Stimulated activated naive B cell treated with anti-CD40 and anti-IgM and Interleukin-4, amounts not matched to agents 10 μg/mL and 1 μg/mL and 100 μg/mL, for 72 hours (primary cell): ENCODE data around the gene CDC6.

Source experiments
- ATAC-seq, 2 donors: fragments of 150-1000 bp; cut with Tn5 transposase; replicated peaks; 2 replicates each; pipeline ENCODE4 v1.10.0; 2021; ENCODE audit warnings: moderate library complexity in 1 of 2
- DNase-seq: peaks from one replicate; pipeline ENCODE4 v3.0.0; 2021
- H3K27ac Mint-ChIP-seq: one replicate; pipeline ENCODE4 v1.8.0; 2022; ENCODE audit warnings: mild to moderate bottlenecking, mixed read lengths
- H3K27me3 Mint-ChIP-seq, 2 donors: one replicate each; pipeline ENCODE4 v1.8.0; 2022; ENCODE audit warnings: mixed read lengths in 2 of 2
- H3K36me3 Mint-ChIP-seq, 2 donors: one replicate each; pipeline ENCODE4 v1.8.0; 2022; ENCODE audit warnings: mixed read lengths in 2 of 2, mild to moderate bottlenecking in 1 of 2
- H3K4me1 Mint-ChIP-seq, 2 donors: one replicate each; pipeline ENCODE4 v1.8.0; 2022; ENCODE audit warnings: mixed read lengths in 2 of 2, mild to moderate bottlenecking in 1 of 2
- H3K4me3 Mint-ChIP-seq, 2 donors: one replicate each; pipeline ENCODE4 v1.8.0; 2022; ENCODE audit warnings: mild to moderate bottlenecking in 2 of 2, mixed read lengths in 2 of 2, moderate library complexity in 1 of 2
- H3K9me3 Mint-ChIP-seq, 2 donors: one replicate each; pipeline ENCODE4 v1.8.0; 2022; ENCODE audit warnings: mixed read lengths in 2 of 2, mild to moderate bottlenecking in 1 of 2

CDC6 gene

GRCh38 chr17:40320756-40321523 lies 33.3 kb downstream of the CDC6 start:
- H3K36me3 Mint-ChIP-seq: peaks cover 0 to 16% of the 10 kb centered on the region in 2 donors
- ATAC-seq: no peak
- no peak for DNase-seq
- peaks cover 73 to 89% of the 10 kb centered on the region in 2 donors for H3K4me1 Mint-ChIP-seq
- H3K27me3 Mint-ChIP-seq: no peaks in the 10 kb centered on the region
- H3K4me3 Mint-ChIP-seq: peak overlapping the region; percentile 85 to 90
- H3K27ac Mint-ChIP-seq: peak overlapping the region; percentile 100
- H3K9me3 Mint-ChIP-seq: no peaks in the 10 kb centered on the region

DNA sequence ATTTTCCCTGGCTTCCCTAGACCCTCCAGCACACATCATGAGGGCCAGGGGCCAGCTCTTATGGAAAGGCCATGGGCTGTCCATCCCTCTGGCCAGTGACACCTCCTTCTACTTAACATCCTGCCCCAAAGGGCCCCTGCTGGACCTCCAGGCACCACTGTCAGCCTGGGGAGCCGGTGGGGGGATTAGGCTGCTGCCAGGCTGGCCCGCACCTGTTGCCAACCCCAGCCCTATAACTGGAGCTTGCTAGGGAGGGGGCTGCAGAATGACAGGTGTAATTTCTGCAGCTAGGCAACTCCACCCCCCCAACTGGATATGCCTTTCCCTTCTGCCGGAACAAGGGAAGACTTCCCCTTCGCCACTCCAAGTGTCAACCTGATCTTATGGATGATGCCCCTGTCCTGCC lies 33.8 kb downstream of the CDC6 start:
- H3K9me3 Mint-ChIP-seq: no peaks in the 10 kb centered on the region
- H3K27me3 Mint-ChIP-seq: no peaks in the 10 kb centered on the region
- DNase-seq: no peak
- H3K4me1 Mint-ChIP-seq: peaks cover 73 to 95% of the 10 kb centered on the region in 2 donors
- ATAC-seq: no peak
- H3K36me3 Mint-ChIP-seq: peaks cover 1 to 16% of the 10 kb centered on the region in 2 donors
- H3K27ac Mint-ChIP-seq: peak overlapping the region; percentile 100
- peak overlapping the region; percentile 85 to 90 for H3K4me3 Mint-ChIP-seq

GRCh38 chr17:40321961-40322357 lies 34.3 kb downstream of the CDC6 start:
- Mint-ChIP-seq H3K4me1 (peaks cover 77 to 98% of the 10 kb centered on the region in 2 donors), H3K27me3 (no peaks in the 10 kb centered on the region), H3K27ac (peak overlapping the region; percentile 100), H3K36me3 (peaks cover 1 to 16% of the 10 kb centered on the region in 2 donors), H3K4me3 (peak overlapping the region; percentile 85 to 90), H3K9me3 (no peaks in the 10 kb centered on the region)
- ATAC-seq (no peak), DNase-seq (no peak)

GRCh38 chr17:40322358-40323315 lies 35.0 kb downstream of the CDC6 start:
- peaks cover 4 to 19% of the 10 kb centered on the region in 2 donors for H3K36me3 Mint-ChIP-seq

DNA sequence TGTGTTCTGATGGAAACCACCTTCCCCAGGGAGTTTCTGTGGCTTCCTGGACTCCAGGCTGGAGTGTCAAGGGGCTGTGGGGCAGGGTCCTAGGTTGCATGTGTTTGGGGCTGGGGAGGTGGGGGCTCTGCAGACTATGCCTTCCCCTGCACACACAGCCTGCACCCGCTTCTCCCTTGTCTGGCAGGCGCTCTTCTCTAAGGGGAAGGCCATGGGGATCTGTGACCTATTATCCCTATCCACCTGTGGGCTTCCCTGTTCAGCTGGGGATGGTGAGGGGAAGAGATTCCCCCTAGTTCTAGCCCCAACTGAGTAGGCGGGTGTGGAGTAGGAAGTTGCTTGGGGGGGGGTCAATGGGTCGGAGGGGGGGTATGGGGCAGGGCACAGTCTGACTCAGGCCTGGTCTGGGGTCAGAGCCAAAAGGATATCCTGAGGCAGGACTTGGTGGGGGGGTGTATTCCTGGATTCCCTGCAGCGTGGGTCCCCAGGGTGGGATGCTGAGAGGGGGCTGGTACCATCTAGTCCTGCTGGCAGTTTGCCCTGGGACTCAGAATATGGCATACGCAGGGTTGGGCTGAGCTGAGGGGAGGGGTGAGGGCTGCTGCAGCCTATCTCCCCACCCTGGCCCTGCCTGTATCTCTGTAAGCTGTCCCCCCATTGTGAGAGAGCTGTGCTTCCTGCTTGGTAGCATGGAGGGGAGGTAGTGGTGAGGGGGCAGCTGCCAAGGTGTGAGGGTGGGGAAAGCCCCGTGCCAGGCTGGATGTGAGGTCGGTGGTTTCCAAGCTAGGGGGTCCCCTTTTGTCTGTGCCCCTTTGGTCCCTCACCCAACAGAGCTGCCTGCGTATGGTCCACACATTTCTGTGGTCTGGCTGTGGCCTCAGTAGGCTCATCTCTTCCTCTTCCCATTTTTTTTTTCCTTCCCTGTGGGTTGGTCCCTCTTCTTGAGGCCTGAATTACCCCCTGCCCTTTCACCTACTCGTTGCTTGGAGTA lies 36.0 kb downstream of the CDC6 start:
- Mint-ChIP-seq H3K36me3 (peaks cover 8 to 25% of the 10 kb centered on the region in 2 donors), H3K4me3 (peak overlapping the region; percentile 85 to 90), H3K27me3 (no peaks in the 10 kb centered on the region), H3K9me3 (no peaks in the 10 kb centered on the region), H3K27ac (peak overlapping the region; percentile 100), H3K4me1 (peaks cover 85 to 100% of the 10 kb centered on the region in 2 donors)
- DNase-seq (peak; percentile 86), ATAC-seq (peak; percentile 45 to 49)

More at GRCh38 chr17:40322358-40323315, 35.0 kb downstream of the CDC6 start:
- Mint-ChIP-seq H3K4me3 (peak overlapping the region; percentile 85 to 90), H3K4me1 (peaks cover 80 to 98% of the 10 kb centered on the region in 2 donors), H3K27me3 (no peaks in the 10 kb centered on the region), H3K9me3 (no peaks in the 10 kb centered on the region), H3K27ac (peak overlapping the region; percentile 100)
- ATAC-seq (peak; percentile 44 to 52), DNase-seq (peak; percentile 91)

DNA sequence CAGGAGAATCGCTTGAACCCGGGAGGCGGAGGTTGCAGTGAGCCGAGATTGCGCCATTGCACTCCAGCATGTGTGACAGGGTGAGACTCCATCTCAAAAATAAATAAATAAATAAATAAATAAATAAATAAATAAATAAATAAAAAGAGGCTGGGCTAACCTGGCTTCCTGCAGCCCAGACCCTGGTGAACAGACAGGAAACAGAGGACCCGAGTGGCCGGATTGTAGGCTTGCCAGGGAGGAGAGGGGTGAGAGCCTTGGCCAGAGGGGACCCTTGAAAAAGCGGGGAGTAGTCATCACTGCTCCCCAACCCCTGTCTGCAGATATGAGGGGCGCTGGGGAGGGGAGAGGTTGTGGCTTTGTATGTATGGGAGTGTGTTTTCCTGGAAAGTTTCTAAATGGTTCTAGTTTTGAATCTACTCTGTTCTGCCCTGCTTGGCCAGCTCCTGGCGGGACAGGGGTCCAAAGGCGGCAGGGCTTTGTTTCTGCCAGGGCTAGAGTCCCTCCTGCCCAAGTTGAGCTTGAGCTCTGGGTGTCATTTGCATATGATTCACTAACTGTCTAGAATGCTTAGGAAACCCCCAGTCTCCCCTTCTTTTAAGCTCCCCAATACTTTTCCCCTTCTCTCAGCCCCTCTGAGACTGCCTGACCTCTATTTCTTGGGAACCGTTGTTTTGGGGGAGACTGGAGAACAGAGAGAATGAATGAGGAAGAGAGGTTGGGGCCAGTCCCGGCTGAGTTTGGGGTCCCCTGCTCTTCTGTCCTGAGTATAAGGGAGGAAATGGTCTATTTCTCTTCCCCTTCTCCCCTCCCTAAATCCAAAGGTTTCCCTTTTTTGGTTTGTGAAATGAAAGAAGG lies 37.7 kb downstream of the CDC6 start:
- Mint-ChIP-seq H3K36me3 (peaks cover 8 to 22% of the 10 kb centered on the region in 2 donors), H3K27me3 (no peaks in the 10 kb centered on the region), H3K9me3 (no peaks in the 10 kb centered on the region), H3K4me3 (peak overlapping the region; percentile 78 to 85), H3K27ac (peak overlapping the region; percentile 100), H3K4me1 (peaks cover 86 to 98% of the 10 kb centered on the region in 2 donors)
- peak; percentile 29 for DNase-seq
- ATAC-seq: peak in 1 of 2 donors; percentile 7

GRCh38 chr17:40326014-40326831 lies 38.5 kb downstream of the CDC6 start:
- Mint-ChIP-seq H3K27ac (peak overlapping the region; percentile 100), H3K36me3 (peaks cover 10 to 25% of the 10 kb centered on the region in 2 donors)
- peak; percentile 77 for DNase-seq

GRCh38 chr17:40326832-40327199 lies 39.1 kb downstream of the CDC6 start:
- H3K4me1 Mint-ChIP-seq: peaks cover 85 to 98% of the 10 kb centered on the region in 2 donors
- no peaks in the 10 kb centered on the region for H3K27me3 Mint-ChIP-seq
- DNase-seq (no peak), ATAC-seq (no peak)
- peak overlapping the region; percentile 77 to 78 for H3K4me3 Mint-ChIP-seq
- peaks cover 14 to 26% of the 10 kb centered on the region in 2 donors for H3K36me3 Mint-ChIP-seq
- peak overlapping the region; percentile 100 for H3K27ac Mint-ChIP-seq
- H3K9me3 Mint-ChIP-seq: no peaks in the 10 kb centered on the region

More at GRCh38 chr17:40326014-40326831, 38.5 kb downstream of the CDC6 start:
- H3K27me3 Mint-ChIP-seq: no peaks in the 10 kb centered on the region
- peak overlapping the region; percentile 74 to 78 for H3K4me3 Mint-ChIP-seq
- ATAC-seq: peak; percentile 55 to 57
- H3K9me3 Mint-ChIP-seq: no peaks in the 10 kb centered on the region
- peaks cover 85 to 98% of the 10 kb centered on the region in 2 donors for H3K4me1 Mint-ChIP-seq

- Mint-ChIP-seq H3K27me3 (no peaks in the 10 kb centered on the region), H3K27ac (peak overlapping the region; percentile 75), H3K4me1 (peaks cover 84 to 98% of the 10 kb centered on the region in 2 donors), H3K4me3 (peak overlapping the region; percentile 43 to 77), H3K36me3 (peaks cover 14 to 27% of the 10 kb centered on the region in 2 donors), H3K9me3 (no peaks in the 10 kb centered on the region)
- DNase-seq (no peak), ATAC-seq (no peak)
Measured at GRCh38 chr17:40327244-40327729, 39.6 kb downstream of the CDC6 start.

- ATAC-seq (no peak), DNase-seq (no peak)
- Mint-ChIP-seq H3K36me3 (peaks cover 18 to 32% of the 10 kb centered on the region in 2 donors), H3K4me1 (peaks cover 84 to 98% of the 10 kb centered on the region in 2 donors), H3K4me3 (peak overlapping the region in 1 of 2 donors; percentile 43), H3K27me3 (no peaks in the 10 kb centered on the region), H3K27ac (peak overlapping the region; percentile 75), H3K9me3 (no peaks in the 10 kb centered on the region)
Measured at GRCh38 chr17:40327735-40328385, 40.2 kb downstream of the CDC6 start.

- DNase-seq (no peak), ATAC-seq (no peak)
- Mint-ChIP-seq H3K9me3 (no peaks in the 10 kb centered on the region), H3K27ac (peak overlapping the region; percentile 48), H3K36me3 (peaks cover 22 to 37% of the 10 kb centered on the region in 2 donors), H3K4me1 (peaks cover 79 to 94% of the 10 kb centered on the region in 2 donors), H3K27me3 (no peaks in the 10 kb centered on the region), H3K4me3 (no peak overlapping the region)
Measured at GRCh38 chr17:40328386-40328766, 40.7 kb downstream of the CDC6 start.
